ENCODE data around the gene CLTA.

Gene CLTA

GRCh38 chr9:36249189-36249588 lies 58.5 kb downstream of the CLTA start:
- no peak for DNase-seq

GRCh38 chr9:36250079-36250478 lies 59.4 kb downstream of the CLTA start:
- no peak for DNase-seq

GRCh38 chr9:36251428-36251827 lies 60.7 kb downstream of the CLTA start:
- DNase-seq = no peak

GRCh38 chr9:36258208-36258995 lies 67.7 kb downstream of the CLTA start, which contains the start of gene GNE:
Gene GNE (minus strand): TSS chr9:36258448. CDS start chr9:36249355, 9,093 bp downstream.
- DNase-seq = peak; percentile 96

- no peak for DNase-seq
Observed at GRCh38 chr9:36258996-36259533, 68.3 kb downstream of the CLTA start.

Measured in CD4-positive, alpha-beta T cell treated with Interleukin-4 for 4 hours (primary cell).